A204.1 (cell line): ENCODE measurements around the gene ISYNA1.

Source experiments
- FAIRE-seq: peaks from 2 replicates; lab custom pipeline; 2012; peaks lifted over from hg19 to GRCh38; lab: Jason Lieb, UNC

ISYNA1 gene

DNA sequence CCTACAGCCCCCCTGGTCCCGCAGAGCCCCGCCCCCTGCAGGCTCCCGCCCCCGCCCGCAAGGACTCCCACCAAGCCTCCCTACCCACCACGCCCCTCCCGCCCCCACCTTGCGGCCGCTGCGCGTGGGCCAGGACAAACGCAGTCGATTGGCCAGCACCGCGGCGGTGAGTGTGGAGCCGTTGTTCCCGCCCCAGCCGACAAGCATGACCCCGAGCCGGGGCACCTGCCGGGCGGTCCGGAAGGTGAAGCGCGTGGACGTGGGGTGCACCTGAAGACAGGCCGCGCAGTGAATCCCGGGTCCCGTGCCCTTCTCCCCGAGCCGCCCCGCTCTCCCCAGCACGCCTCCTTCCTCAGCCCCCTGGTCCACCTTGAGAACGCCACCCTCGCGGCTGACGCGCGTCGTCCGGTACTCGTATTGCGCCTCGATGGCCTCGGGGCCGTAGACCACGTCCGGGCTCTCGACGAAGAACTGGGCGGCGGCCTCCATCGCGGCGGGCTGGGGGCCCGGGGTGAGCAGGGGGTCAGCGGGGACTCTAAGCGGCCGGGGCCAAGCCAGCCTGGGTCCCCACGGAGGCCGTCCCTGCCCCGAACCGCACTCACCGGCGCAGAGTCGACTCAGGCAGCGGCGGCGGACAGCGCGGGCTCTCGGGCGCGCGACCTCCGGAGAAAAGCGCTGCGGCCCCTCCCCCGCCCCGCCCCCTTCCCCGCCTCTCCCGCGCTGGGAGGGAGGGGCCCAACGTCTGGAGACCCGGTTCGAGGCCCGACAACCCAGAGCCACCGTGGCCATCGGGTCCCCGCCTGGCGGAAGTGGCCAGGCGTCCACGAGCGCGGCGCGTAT, at the start of gene ISYNA1:
ISYNA1 (minus strand) TSS at position 643 of the 840 bp plus-strand sequence; CDS start at position 489, 154 bp downstream.
- no peak for FAIRE-seq

DNA sequence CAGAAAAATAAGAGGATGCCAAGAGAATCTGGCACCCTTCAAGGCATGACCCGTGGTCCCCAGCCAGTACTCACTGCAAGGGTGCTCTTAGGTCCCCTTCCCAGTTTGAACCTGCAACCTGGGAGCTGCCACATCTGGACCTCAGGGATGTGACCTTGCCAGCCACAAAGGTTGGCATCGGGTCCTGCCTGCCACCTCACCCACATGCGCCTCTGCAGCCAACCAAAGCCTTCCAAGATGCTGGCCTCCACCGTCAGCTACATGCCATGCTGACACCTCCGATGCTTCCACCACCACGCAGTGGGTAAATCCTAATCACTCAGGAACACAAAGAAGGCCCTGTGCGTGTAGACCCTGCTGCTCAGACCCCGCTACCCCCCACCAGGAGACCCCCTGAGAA, 48.8 kb upstream of the ISYNA1 start:
- FAIRE-seq: no peak

DNA sequence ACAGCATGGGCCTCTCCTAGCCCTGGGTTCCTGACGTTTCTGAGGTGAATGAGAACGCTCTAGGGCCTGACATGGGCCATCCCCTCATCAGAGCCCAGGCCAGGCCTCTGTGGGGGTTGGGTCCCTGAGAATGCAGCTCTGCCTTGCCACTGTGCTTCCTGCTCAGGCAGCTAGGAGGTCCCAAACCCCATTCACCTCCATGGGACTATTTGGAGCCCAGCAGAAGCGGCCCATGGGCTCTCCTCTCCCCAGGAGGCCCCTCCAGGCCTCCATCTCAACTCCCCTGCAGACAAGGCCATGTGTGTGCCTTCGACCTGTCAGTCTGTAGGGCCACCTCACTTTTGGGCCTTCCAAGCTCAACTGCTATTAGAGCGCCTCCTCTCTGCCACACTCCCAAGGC, 47.1 kb upstream of the ISYNA1 start:
- no peak for FAIRE-seq

DNA sequence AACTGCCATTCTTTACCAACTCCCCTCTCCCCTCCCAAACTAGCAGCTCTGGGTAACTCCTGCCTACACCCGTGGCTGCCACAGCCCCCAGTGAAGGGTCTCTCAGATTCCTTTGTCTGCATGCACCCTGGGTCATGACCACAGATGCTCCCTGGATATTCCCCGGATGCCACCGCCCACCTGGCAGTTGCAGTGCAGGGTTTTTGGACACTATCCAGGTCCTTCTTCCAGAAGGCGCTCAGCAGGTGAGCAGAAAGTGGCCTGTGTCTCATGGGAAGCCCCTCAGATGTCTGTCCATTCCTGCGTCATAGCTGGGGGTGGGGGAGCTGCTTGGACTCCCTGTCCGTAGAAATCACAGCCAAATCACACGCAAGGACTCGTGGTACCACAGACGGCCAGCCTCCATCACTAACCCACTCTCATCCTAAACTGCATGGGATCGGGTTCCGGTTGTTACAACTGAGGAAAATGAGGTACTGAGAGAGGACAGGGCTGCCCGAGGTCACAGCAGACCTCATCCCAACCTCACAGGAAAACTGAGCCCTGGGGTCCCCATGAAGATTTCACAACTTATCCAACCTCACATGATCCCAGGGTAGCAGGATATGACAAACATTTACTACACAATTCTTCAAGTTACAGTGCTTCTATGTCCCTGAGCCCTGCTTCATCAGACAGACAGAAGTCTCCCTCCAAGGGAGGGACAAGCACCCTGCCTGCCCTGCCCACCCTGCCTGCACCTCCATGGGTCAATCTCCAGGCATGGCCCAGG, 45.4 kb upstream of the ISYNA1 start:
- FAIRE-seq: no peak

DNA sequence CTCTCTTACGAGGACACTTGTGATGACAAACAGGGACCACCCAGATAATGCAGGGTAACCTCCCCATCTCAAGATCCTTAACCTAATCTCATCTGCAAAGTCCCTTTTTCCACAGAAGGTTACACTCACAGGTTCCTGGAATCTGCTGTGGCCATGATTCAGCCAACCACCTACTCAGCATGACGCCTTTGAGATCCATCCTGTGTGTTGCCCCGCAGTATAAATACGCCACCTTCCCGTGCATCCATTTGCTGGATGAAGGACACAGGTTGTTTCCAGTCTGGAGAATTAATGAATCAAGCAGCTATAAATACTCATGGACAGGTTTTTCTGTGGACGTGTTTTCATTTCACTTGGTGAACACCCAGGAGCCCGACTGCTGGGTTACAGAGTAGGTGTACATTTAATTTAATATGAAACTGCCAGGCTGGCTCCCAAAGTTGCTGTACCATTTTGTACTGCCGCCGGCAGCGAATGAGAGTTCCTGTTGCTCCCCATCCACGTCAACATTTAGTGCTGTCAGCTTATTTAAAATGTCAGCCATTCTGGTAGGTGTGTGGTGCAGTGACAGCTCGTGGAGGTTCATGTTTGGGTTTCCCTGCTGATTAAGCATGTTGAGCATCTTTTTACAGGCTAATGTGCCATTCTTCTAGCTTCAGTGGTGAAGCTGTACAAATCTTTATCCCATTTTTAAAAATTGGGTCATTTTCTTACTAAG, 43.7 kb upstream of the ISYNA1 start:
- no peak for FAIRE-seq

DNA sequence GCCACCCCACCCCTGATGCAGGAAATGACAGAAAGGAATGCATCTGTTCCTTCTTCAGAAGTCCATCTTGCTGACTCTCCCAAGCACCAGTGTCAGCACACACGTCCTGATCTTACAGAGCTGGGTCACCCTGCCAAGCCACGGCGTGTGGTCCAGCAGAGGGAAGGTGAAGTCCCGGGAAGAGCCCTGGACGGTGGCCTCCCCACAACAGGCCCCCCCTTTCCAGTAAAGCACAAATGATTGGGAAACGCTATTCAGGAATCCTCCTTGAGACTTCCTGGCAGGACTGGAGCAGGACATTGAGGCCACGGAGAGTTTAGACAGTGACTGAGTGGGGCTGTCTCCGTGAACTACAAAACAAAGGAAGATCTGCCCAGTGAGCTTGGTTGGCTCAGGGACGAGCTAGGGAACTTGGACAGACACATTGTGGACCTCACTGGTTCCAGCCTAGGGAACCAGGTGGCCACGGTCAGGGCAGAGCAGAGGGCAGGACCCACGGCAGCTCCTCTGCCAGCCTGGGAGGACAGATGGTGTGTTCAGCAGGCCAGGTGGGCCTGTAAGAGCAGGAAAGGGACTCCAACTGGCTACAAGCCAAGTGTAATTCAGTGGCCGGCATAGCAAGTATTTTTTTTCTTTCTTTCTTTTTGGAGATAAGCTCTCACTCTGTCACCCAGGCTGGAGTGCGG, 42.2 kb upstream of the ISYNA1 start:
- no peak for FAIRE-seq

DNA sequence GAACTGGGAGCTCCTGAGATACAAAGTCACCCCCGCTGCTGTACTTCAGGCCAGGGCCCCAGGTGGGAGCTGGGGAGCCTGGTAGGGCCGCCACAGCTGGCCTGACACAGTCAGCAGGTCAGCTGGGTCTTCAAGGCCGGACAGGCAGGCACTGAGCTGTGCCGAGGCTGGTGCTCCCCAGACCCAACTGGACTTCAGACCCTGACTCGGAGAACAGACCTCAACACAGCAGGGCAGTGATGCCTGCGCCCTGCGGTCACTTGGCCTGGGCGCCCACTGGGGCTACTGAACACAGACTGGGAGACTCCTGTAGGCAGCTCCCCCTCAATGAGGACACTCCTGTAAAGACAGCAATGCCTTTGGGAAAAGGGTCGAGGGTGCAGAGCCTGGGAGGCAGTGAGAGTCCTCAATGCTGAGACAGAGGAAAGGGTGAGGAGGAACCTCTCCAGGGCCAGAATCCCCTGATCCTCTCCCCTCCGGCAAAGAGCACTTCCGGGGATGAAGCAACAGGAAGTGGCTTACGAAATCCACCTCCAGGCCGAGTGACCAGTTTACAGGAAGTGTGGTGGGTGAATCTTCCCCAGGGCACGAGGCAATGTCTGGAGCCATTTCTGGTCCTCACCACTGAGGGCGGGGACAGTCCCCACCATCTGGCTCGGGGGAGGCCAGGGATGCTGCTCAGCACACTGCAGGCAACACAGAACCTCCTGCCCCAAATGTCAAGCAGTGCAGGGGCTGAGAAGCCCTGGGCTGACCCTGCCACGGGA, 40.8 kb upstream of the ISYNA1 start:
- no peak for FAIRE-seq

DNA sequence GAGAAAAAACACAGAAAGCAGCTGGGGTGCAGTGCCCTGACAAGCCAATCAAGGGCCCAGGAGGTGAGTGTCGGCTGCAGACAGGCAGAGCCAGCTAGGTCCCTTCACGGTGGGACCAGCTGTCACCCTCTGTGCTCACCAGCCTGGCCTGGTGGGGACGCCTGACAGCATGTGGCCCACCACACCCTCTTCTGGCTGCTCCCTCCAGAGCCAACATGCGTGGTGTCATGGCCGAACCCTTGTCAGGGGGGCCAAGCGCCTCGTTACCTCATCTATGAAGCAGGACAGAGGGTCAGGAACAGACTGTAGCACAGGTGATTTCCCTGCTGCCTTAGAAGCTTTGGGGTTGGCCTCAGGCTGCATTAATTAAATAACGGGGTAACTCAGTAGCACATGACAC, 40.0 kb upstream of the ISYNA1 start:
- no peak for FAIRE-seq

DNA sequence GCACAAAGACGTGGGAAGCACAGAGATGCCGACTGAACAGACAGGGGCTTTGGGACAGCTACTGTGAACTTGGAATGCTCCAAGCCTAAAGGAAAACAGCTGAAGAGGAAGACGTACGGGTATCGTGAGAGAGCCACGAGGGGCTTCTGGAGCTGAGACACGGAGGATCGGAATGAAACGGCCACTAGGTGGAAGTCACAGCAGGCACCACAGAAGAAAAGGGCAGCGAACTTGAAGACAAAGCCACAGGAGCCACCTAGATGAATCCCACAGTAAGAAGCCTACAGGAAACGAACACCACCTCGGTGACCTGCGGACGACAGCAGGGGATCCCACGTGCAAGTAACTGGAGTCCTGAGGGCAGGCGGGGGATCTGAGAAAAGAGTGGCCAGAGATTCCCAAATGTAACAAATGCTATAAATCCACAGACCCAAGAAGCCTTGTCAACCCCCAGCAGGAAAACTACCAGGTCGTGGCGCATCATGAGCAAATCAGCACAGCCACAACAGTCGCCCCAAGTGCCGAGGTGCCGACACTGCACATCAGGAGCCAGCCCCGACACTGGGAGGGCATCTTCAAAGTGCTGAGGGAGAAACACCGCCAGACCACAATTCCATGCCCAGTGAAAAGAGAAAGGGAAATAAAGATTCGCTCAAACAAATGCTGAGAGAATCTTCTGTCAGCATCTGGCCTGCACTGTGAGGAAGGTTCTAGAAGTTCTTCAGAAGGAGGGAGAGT, 39.3 kb upstream of the ISYNA1 start:
- no peak for FAIRE-seq

DNA sequence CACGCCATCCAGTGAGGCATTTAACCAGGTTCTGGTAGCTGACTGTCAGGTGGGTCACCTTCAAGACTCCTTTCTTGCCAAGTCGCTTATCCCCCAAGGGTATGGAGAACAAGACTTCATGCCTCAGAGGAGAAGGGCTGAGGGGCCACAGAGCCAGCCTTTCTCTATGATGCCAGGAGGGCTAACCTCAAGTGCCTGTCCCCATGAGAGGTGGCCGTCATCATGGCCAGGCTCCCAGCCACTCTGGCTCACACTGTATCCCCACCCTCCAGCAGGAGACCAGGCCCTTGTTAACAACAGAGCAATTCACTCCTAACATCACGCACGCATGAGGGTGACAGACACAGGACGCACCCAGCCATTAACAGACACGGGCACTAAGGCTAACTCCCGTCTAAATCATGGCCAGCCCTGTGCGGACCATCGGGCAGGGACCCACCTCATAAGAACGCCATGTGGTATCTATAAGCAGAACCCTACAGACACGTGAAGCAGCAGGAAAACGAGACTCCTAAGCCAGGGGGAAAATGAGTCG, 38.6 kb upstream of the ISYNA1 start:
- FAIRE-seq: no peak

DNA sequence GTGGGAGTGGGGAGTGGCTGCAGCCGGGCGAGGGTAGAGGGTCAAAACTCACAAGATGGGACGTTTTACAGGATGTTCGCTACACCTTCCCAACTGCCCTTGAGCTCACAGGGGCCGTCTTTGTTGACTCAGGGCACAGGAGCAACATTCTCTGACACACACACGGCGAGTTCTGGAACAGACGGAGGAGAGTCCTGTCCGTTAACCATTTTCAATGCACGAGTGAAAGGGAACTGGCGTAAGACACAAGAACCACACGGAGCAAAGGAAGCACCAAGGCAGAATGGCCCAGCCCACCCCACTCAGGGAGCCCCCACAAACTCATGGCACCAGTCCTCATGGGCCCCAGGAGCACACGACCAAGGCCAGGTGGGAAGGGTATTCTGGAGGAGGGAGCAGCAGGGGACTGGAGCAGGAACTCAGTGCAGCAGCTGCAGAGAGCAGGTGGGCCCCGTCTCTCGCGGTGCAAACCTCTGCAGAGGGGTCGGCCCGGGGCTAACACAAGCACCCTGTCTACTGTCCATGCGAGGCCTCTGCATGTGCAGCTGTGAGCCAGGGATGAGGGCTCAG, 37.9 kb upstream of the ISYNA1 start:
- no peak for FAIRE-seq

DNA sequence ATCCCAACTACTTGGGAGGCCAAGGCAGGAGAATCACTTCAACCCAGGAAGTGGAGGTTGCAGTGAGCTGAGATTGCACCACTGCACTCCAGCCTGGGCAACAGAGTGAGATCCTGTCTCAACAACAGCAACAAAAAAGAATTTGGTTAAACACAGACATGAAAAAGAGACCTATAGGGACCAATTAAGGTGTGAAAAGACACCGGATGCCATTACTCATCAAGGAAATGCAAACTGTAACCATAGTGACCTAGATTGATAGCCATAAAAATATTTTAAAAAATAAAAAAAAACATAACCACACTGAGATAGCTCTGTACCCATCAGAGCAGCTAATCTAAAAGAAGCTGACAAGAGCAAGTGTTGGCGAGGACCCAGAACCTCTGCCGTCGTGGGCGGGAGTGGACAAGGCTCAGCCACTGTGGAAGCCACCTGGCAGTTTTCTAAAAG, 37.1 kb upstream of the ISYNA1 start:
- no peak for FAIRE-seq

DNA sequence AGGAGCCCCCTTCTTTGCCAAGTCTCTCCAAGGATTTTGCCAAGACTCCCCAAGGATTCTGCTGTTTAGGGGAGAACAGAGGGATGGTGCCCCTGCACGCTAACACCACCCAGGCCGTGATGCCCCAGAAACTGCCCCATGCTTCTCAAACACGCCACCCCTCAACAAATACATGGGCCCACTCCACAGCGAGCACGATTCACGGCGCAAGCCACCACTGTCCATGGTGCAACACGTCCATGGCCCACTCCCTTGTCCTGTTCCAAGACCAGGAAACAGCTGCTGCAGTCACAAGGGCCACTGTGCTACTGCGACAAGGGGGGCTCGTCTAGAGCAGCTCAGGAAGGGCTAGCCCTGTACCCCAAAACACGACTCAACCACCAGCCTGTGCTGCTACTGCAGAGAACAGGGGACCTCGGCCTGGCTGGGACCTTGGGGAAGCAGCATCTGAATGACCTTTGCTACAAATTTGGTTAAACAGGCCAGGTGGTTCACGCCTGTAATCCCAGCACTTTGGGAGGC, 36.5 kb upstream of the ISYNA1 start:
- FAIRE-seq: no peak

DNA sequence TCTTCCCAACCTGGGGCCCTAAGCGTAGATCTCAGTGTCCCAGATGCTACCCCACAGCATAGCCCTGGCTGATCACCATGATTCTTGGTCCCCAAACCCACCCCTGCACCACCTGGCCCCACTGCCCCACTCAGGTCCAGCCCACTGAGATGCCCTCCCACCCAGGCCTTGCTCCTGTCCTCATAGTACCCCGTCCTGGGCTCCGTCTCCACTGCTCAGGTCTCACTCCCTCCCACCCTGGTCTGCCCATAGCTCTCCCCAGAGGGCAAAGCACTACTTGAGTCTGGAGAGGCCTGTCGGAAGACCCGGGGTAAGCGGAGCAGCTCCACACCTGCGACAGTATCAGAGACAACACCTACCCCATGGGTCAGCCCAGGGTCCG, 35.8 kb upstream of the ISYNA1 start:
- FAIRE-seq: no peak

DNA sequence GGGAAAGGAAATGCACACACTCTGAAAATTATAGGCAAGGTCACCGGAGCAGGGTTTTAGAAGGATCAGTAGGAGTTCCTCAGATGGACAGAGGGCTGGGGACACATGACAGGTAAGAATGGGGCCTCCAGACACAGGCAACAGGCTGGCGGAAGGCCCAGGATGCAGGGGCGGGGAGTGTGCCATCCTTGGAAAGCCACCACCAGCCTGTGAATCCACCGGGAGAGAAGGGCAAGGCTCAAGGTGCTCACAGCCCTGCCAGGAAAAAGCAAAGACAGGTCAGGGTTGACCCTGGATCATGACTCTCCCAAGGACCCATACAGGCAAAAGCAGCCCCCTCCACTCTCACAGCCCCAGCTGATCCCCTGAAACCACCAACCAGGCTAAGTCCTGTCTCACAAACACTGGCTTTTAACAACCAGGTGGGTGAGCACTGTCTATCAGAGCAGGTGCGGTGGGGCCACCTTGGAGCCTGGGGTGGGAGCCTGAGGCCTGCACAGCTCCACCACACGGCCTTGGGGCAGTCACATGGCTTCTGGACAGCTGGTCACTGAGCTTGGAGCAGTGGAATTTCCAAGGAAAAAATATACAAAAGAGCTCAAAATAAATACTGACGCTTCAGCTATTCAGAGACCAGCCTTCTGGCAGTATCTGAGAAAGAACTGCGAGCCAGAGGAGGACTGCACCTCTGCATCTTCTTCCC, 35.2 kb upstream of the ISYNA1 start:
- no peak for FAIRE-seq

DNA sequence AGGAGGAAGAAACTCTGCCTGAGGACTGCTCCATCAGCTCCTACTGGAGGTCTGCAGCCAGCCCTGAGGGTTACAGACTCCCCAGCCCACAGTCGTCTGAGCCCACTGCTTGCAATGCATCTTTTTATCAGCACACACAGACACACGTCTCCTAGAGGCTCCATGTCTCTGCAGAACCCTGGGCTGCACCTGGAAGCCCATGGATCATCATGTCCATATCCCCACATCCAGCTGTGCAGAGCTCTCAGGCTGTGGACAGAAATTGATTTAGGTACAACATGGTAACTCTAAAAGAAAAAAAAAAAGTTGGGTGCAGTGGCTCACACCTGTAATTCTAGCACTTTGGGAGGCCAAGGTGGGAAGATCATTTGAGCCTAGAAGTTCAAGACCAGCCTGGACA, 32.9 kb upstream of the ISYNA1 start:
- FAIRE-seq: no peak

DNA sequence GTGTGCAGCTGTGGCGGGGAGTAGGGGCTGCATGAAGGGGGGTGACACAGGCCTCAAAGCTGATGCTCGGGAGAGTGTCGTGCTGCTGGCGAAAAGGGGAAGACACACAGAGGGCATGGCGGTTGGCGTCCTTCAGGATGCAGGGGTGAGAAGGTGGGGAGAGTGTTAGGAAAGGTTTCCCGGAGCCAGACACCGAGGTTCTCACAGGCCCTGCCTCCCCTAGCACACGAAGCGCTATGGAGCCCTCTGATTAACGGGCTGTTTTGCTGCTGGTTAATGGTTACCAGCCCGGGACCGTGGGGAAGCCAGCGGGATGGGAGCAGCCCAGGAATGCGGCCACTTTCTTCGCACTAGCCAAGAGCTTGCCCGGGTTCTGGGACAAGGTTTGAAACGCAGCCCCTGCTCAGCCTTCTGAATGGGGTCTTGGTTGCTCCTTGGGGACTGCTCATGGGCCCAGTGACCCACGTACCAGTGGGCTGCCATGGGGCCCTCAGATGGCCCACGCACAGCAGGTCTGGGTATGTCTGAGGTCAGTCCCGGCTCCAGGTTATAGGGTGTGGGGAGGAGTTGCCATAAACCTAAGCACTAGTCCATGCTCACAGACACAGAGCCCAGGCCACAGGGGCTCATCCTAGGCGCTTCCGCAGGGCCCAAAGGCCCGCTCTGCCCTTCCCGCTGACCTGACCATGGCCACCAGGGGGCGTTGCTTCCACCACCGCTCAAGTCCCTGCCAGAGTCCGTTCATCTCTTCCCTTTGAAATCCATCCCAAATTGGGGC, 31.3 kb upstream of the ISYNA1 start:
- no peak for FAIRE-seq

DNA sequence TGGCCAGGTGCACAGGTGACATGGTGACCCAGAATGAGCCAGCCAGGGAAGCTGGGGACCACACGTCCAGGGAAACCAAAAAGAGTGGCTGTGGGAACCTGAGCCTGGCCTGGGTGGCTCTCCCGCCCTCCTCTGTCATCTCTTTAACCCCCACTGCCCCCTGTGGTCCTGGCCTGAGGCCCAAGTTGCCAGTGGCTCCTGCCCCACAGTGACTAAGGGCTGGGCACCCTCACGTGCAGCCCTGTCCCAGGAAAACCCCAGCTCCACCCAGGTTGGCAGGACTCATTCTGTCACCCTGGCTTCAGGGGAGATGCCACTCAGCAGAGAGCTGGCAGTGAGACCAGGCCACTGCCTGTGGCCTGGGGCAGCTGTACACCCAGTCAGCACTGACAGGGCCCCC, 30.6 kb upstream of the ISYNA1 start:
- FAIRE-seq: no peak

DNA sequence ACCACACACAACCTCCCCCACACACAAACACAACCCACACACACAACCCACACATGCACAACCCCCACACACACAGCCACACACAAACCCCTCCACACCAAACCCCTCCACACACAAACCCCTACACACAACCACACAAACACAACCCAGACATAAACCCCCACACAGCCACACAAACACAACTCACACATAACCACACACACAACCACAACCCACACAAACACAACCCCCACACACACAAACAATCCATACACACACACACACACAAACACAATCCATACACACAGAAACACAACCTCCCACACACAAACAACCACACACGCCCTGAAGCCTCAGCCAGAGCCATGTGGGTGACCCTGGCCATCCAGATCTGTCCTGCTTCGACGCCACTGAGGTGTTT, 30.0 kb upstream of the ISYNA1 start:
- FAIRE-seq: no peak
